Fibroblast of lung (primary cell): ENCODE data around the gene GDPGP1.
A peak's percentile ranks its signal among the peaks of the same experiment; 100 is the strongest.

Experiments used
- CTCF ChIP-seq, 2 donors: IDR thresholded peaks in 1 of 2; conservative IDR thresholded peaks in 1 of 2; 1 replicate in 1 of 2; 2 replicates in 1 of 2; pipeline ENCODE4 v1.5.1; 2011 to 2012; ENCODE audit warnings: low read length in 2 of 2, control low read depth in 1 of 2, inconsistent platforms in 1 of 2, low read depth in 1 of 2, mild to moderate bottlenecking in 1 of 2
- EZH2 ChIP-seq: IDR thresholded peaks from 2 replicates; pipeline ENCODE4 v1.5.1; 2012; ENCODE audit warnings: low read length, control low read depth, mild to moderate bottlenecking; ENCODE audit errors: missing control alignments

GRCh38 chr15:90214553-90215196 lies 19.3 kb upstream of the GDPGP1 start:
- TF ChIP-seq CTCF (conservative IDR thresholded peaks at IDR 0.05 in 1 of 2, IDR thresholded peaks at IDR 0.05 in 1 of 2; ENCODE audit: low read depth in 1 of 2, low read length in 2 of 2) (peak; percentile 22 to 36), EZH2 (no peak)
